ENCODE results near the gene CLDN19. TPM values are rescaled to one million over a fixed set of nuclear protein-coding genes. Genes with fewer than 3 reads are reported as not detected.

Gene CLDN19
- total and polyA plus RNA-seq, 2 donors (not counting 1 experiment from before 2014, with no cell fraction given), result 0.03 TPM; not detected in 1

- intact Hi-C loops (cut with micrococcal nuclease), result no loop called here
- POLR2A ChIA-PET, result no interaction called here
- no peak overlapping the region for H2AFZ ChIP-seq (ENCODE audit: insufficient read depth, low read depth, low read length, poor library complexity, severe bottlenecking)
- H3K79me2 ChIP-seq (ENCODE audit: control insufficient read depth, insufficient read depth, low read length), result peaks cover 6% of the 10 kb centered on the region
- TF ChIP-seq, protein P1, sequence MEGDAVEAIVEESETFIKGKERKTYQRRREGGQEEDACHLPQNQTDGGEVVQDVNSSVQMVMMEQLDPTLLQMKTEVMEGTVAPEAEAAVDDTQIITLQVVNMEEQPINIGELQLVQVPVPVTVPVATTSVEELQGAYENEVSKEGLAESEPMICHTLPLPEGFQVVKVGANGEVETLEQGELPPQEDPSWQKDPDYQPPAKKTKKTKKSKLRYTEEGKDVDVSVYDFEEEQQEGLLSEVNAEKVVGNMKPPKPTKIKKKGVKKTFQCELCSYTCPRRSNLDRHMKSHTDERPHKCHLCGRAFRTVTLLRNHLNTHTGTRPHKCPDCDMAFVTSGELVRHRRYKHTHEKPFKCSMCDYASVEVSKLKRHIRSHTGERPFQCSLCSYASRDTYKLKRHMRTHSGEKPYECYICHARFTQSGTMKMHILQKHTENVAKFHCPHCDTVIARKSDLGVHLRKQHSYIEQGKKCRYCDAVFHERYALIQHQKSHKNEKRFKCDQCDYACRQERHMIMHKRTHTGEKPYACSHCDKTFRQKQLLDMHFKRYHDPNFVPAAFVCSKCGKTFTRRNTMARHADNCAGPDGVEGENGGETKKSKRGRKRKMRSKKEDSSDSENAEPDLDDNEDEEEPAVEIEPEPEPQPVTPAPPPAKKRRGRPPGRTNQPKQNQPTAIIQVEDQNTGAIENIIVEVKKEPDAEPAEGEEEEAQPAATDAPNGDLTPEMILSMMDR (IDR thresholded peaks at IDR 0.05), result no peak
- no peak for TF ChIP-seq EZH2 (IDR thresholded peaks at IDR 0.05; ENCODE audit: borderline replicate concordance, insufficient read depth, low read depth, low read length, poor library complexity, severe bottlenecking)
- H3K36me3 ChIP-seq (replicated peaks in 1 of 2; ENCODE audit: control extremely low read depth in 1 of 2, control insufficient read depth in 1 of 2, extremely low read depth in 1 of 2, insufficient read depth in 2 of 2, low read length in 1 of 2), result peaks cover 19 to 57% of the 10 kb centered on the region in 2 experiments
- no peak overlapping the region for H3K27ac ChIP-seq (ENCODE audit: low read length in 2 of 2)
- no peak overlapping the region for H3K27ac Mint-ChIP-seq
- CTCF ChIA-PET, result interaction anchor here (0.8 to 4.6 kb wide), 5 partner anchors 137 to 296 kb away, joined by 4 to 93 read pairs (median 14); no protein-coding TSS in a partner anchor
- DNase-seq (no peak), ATAC-seq (ENCODE audit: low read depth) (no peak)
- WGBS (ENCODE audit: insufficient coverage), result 100% methylated on average over 5 of the region's 6 CpGs
- no peak overlapping the region for H3K4me3 Mint-ChIP-seq
- no peaks in the 10 kb centered on the region for H3K9me3 Mint-ChIP-seq (ENCODE audit: insufficient read depth)
- no peak overlapping the region for H3K4me2 ChIP-seq (replicated peaks; ENCODE audit: low read depth, low read length, poor library complexity, severe bottlenecking)
- peaks cover 19% of the 10 kb centered on the region for H4K20me1 ChIP-seq (ENCODE audit: control insufficient read depth, insufficient read depth, low read length, poor library complexity, severe bottlenecking)
- no peaks in the 10 kb centered on the region for H3K4me1 ChIP-seq (ENCODE audit: control insufficient read depth in 2 of 2, insufficient read depth in 2 of 2, low read length in 2 of 2)
- no peaks in the 10 kb centered on the region for H3K27me3 Mint-ChIP-seq
- H3K4me1 Mint-ChIP-seq, result peaks cover 5% of the 10 kb centered on the region
- H3K9ac ChIP-seq (ENCODE audit: low read length), result no peak overlapping the region
- no peaks in the 10 kb centered on the region for H3K27me3 ChIP-seq (replicated peaks in 1 of 4; ENCODE audit: control extremely low read depth in 1 of 4, control insufficient read depth in 3 of 4, insufficient read depth in 4 of 4, low read length in 3 of 4)
- no peaks in the 10 kb centered on the region for H3K9me3 ChIP-seq (ENCODE audit: control extremely low read depth in 1 of 3, control insufficient read depth in 2 of 3, insufficient read depth in 1 of 3, low read length in 2 of 3)
- no peak overlapping the region for H3K4me3 ChIP-seq (ENCODE audit: control extremely low read depth in 1 of 5, extremely low read depth in 1 of 5, insufficient read depth in 1 of 5, low read depth in 2 of 5, low read length in 4 of 5)
These were observed 36.5 kb upstream of the CLDN19 start for GRCh38 chr1:42776502-42776901.

DNA sequence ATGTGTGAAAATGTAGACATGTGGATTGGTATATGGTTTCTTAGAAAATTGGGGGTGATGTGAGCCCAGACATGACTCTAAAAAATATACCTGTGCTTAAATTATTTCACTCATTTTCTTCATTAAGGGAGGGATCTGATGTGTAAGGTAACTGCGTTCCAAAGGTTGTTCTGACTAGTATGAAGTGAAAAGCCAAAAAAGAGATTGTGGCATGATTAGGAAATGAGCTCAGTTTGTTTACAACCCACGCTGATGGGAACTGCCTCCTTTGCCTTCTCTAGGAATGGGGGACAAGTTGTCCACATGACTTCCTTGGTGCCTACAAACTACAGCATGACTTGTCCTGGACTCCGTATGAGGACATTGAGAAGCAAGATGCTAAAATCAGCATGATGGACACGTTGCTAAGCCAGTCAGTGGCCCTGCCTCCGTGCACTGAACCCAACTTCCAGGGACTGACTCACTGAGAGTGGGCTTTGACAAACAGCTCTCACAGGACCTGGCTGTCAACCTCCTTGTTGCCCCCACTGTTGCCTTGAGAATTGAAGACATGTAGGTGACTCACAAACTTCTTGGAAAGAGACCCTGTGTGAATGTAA, 35.0 kb upstream of the CLDN19 start:
- POLR2A ChIA-PET, result no interaction called here
- H3K4me1 Mint-ChIP-seq, result peaks cover 10% of the 10 kb centered on the region
- H3K79me2 ChIP-seq (ENCODE audit: control insufficient read depth, insufficient read depth, low read length), result peaks cover 21% of the 10 kb centered on the region
- 96% methylated on average over 4 of the region's 5 CpGs for WGBS (ENCODE audit: insufficient coverage)
- H2AFZ ChIP-seq (ENCODE audit: insufficient read depth, low read depth, low read length, poor library complexity, severe bottlenecking), result no peak overlapping the region
- TF ChIP-seq, protein P1 (IDR thresholded peaks at IDR 0.05), result no peak
- no peak for TF ChIP-seq EZH2 (IDR thresholded peaks at IDR 0.05; ENCODE audit: borderline replicate concordance, insufficient read depth, low read depth, low read length, poor library complexity, severe bottlenecking)
- CTCF ChIA-PET, result interaction anchor here (1.3 kb wide), 1 partner anchor 299 kb away, joined by 4 read pairs; no protein-coding TSS in a partner anchor
- H3K9me3 ChIP-seq (ENCODE audit: control extremely low read depth in 1 of 3, control insufficient read depth in 2 of 3, insufficient read depth in 1 of 3, low read length in 2 of 3), result no peaks in the 10 kb centered on the region
- peaks cover 19% of the 10 kb centered on the region for H4K20me1 ChIP-seq (ENCODE audit: control insufficient read depth, insufficient read depth, low read length, poor library complexity, severe bottlenecking)
- no peak overlapping the region for H3K4me2 ChIP-seq (replicated peaks; ENCODE audit: low read depth, low read length, poor library complexity, severe bottlenecking)
- H3K27me3 ChIP-seq (replicated peaks in 1 of 4; ENCODE audit: control extremely low read depth in 1 of 4, control insufficient read depth in 3 of 4, insufficient read depth in 4 of 4, low read length in 3 of 4), result no peaks in the 10 kb centered on the region
- H3K27ac Mint-ChIP-seq, result no peak overlapping the region
- H3K36me3 ChIP-seq (replicated peaks in 1 of 2; ENCODE audit: control extremely low read depth in 1 of 2, control insufficient read depth in 1 of 2, extremely low read depth in 1 of 2, insufficient read depth in 2 of 2, low read length in 1 of 2), result peaks cover 15 to 46% of the 10 kb centered on the region in 2 experiments
- no peaks in the 10 kb centered on the region for H3K27me3 Mint-ChIP-seq
- intact Hi-C loops (cut with micrococcal nuclease), result no loop called here
- no peak overlapping the region for H3K27ac ChIP-seq (ENCODE audit: low read length in 2 of 2)
- H3K9me3 Mint-ChIP-seq (ENCODE audit: insufficient read depth), result no peaks in the 10 kb centered on the region
- no peaks in the 10 kb centered on the region for H3K4me1 ChIP-seq (ENCODE audit: control insufficient read depth in 2 of 2, insufficient read depth in 2 of 2, low read length in 2 of 2)
- H3K4me3 ChIP-seq (ENCODE audit: control extremely low read depth in 1 of 5, extremely low read depth in 1 of 5, insufficient read depth in 1 of 5, low read depth in 2 of 5, low read length in 4 of 5), result no peak overlapping the region
- ATAC-seq (ENCODE audit: low read depth) (no peak), DNase-seq (no peak)
- no peak overlapping the region for H3K4me3 Mint-ChIP-seq
- H3K9ac ChIP-seq (ENCODE audit: low read length), result no peak overlapping the region

Data from B cell (primary cell).